HG03108 (cell line): Measurements from ENCODE around the gene PKHD1.
"Not testable (repeated sequence)": the region's sequence is repeated elsewhere in the genome, so short reads cannot be mapped to it uniquely, and the experiment has no call there.

Experiments
- ATAC-seq: cut with Tn5 transposase; IDR thresholded peaks from one replicate; pipeline ENCODE4 v1.9.1; 2021; ENCODE audit warnings: moderate library complexity; ENCODE audit not compliant: unreplicated experiment

PKHD1 gene

DNA sequence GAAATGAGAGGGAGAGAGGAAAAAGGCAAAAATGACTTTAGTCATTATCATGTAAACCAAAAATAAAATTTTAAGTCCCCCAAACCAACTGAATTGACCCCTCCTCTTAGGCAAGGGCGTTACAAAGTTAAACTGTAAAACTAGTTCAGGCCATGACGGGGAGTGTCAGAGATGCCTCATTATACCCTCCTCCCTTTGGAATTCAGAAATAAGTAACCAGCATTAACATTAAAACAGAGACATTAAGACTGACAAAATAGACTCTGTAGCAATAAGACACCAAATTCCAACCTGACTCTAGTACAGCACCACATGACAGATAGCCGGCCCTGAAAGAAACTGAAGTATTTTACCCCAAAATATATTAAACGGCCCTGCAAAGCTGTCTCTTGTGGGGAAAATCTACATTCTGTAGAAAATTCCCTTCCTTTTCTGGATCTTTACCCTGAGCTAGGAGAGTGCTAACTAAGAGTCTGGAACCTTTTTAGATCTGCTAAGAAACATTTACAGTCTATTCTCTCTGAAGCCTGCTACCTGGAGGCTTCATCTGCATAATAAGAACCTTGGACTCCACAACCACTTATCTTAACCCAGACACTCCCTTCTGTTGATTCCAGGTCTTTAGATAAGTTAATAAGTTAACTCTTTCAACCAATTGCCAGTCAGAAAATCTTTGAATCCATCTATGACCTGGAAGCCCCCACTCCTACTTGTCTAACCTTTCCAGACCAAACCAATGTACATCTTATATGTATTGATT, 150.7 kb downstream of the PKHD1 start:
- ATAC-seq: no peak

DNA sequence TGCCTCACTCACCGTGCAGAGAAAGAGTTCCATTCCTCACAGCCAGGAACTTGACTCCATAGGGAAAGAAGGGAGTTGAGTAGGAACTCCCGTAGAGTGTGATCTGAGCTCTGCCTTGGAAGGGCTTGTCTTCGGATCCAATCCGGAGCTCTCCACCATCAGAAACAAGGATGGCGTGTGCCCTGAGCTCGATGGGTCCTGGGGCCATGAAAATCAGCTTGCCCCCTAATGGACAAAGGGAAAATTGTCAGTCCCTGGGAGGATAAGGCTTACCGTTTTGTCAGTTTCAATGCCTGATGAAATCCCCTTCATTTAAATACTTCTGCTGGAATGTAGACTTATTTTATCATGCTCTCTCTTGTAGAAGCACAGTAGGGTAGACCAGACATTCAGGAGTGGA, 153.3 kb downstream of the PKHD1 start:
- ATAC-seq: no peak

DNA sequence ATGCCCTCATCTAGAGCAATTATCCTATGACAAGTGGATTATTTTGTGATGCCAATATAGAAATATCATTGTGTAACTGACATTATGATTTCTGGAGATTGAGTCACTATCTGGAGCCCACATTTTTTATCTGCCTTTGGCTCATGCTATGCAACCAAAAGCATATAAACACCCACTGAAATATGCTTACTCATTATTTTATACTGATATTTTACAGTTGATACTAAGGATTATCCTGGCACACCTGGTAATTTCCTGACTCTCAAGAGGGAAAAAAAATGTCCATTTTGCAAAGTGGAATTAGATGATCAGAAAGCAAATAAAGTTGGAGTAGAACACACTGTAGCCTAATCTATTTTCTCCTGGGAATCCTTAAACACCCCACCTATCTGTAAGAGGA, 154.5 kb downstream of the PKHD1 start:
- ATAC-seq: no peak

DNA sequence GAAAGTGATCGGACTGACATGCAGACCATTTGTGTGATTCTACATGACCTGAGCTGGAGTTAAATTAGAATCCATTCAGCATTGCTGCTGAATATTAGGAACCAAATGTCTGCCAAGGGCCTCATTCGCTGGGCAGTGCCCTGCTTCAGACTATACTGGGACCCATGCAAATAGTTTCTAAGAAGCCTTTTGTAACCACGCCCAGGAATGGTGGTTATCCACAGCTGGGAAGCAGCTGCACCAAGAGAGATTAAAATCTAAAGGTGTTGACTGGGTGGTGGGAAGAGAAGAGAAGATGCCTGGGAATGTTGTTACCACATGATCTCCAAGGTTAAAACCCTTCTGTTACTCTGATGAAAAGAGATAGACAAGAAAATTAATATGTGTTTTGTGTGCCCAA, 156.8 kb downstream of the PKHD1 start:
- no peak for ATAC-seq

DNA sequence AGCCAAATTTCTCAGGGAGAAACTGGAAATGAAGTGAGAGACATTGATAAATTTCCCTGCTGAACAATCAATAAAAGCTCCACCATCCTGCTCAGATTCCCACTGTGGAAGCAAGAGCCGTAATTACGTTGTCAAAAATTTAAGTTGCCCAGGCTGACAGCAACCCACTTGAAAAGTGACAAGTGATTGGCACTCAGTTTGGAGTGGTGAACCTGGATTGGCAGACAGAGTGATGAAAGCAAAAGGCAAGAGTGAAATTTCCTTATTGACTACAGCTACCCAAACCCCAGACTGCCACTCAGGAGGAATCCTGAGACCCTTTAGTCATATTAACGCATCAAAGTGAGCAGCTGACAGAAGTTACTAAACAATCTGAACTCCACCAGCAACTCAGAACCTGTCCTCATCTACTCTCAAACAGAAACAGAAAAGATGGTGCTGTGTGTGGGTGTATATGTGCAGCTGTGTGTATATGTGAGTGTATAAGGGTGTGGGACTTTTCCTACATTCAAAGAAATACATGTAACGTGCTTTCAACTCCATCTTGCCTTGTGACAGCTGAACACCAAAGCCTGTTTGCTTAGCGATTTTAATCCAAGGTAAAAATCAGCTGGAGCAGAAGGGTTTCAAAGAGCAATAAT, 157.4 kb downstream of the PKHD1 start:
- ATAC-seq: no peak

DNA sequence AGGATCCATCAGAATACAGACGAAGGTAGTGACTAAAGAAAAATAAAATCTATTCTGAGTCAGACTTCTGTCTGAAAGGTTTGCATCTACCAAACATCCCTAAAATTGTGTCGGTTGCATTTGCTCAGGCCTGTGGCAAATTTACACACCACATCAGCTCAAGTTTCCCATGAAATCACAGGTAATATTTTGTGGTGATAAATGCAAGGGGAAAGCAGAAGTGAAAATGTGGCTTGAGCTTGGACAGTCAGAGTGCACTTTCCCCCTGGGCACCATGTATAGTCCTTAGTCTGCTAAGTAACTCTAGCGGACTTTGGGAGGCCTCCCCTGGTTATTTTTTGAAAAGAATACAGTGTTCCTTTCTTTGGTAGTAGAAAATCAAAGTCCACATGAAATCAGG, 159.1 kb downstream of the PKHD1 start:
- peak; percentile 72 for ATAC-seq

DNA sequence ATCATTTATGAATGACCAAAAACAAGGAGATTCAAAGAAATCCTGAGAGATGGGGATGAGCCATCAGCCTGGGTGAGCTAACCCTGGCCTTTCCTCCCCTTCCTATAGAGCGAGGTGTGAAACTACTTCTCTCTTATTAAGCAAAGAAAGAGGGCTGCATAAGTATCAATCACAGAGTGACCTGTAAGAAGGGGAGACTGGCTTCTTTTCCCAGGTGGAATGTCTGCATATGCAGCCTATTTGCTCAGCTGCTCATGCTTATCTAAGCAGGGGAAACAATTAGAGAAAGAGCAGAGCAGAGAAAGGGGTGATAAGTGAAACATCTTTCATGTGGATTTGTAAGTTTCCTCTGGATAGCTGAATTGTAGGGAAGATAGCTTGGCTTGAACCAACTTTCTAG, 160.0 kb downstream of the PKHD1 start:
- ATAC-seq: no peak

DNA sequence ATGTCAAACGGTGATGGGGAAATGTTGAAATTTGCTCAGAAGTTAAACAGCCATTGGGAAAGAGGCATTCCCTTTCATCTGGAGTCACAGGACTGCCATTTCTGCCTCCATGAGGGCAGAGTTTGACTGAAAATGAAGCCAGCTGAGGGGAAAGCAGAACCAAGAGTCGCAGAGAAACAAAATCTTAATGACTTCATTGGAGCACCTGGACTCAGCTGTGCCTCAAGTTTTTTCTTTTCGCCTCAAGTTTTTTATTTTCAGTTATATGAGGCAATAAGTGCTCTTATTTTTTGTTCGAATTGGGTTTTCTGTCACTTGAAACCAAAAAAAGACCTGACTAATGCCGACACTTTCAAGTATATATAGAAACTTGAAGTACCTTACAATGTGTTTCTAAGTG, 161.3 kb downstream of the PKHD1 start:
- no peak for ATAC-seq

DNA sequence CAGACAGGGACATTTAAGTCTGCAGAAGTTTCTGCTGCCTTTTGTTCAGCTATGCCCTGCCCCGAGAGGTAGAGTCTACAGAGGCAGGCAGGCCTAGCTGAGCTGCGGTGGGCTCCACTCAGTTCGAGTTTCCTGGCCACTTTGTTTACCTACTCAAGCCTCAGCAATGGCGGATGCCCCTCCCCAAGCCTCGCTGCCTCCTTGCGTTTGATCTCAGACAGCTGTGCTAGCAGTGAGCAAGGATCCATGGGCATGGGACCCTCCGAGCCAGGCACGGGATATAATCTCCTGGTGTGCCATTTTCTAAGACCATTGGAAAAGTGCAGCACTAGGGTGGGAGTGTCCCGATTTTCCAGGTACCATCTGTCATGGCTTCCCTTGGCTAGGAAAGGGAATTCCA, 164.9 kb downstream of the PKHD1 start:
- ATAC-seq: not testable (repeated sequence)

DNA sequence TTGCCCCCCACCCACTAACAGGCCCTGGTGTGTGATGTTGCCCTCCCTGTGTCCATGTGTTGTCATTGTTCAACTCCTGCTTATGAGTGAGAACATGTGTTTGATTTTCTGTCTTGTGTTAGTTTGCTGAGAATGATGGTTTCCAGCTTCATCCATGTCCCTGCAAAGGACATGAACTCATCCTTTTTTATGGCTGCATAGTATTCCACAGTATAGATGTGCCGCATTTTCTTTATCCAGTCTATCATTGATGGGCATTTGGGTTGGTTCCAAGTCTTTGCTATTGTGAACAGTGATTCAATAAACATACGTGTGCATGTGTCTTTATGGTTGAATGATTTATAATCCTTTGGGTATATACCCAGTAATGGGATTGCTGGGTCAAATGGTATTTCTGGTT, 169.1 kb downstream of the PKHD1 start:
- ATAC-seq: not testable (repeated sequence)

DNA sequence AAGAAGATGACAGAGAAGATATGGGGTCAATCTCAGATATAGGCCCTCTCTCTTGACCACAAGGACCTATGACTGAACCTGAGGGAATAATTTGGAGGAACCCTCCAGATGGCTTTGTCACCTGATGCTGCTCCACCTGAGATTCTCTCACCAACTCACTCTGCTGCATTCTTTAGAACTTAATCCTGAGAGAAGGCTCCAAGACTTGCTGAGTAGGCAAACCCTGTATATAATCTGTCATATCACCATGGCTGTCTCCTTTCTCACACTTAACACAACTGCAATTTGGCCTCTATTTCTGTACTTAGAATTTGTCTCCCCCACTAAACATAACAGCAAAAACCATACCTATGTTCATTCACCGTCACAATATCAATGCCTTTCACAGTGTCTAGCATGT, 172.3 kb downstream of the PKHD1 start:
- no peak for ATAC-seq

DNA sequence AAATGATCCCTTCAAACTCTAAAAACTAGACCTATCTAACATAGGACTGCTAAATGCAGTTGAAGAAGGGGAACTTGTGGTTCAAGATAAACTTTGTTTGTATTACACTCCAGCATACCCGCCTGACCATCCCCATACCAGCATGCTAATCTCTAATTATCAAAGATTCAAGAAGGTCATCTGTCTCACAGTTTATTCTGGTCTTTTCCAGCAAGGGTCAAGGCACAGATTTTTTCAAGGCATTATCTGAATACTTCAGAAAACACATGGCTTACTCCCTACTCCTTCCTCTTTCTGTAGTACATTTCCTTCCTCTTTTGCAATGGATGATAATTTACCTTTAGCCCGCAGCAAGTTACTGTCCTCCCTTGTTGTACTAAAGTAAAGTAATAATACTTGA, 174.1 kb downstream of the PKHD1 start:
- ATAC-seq: no peak

DNA sequence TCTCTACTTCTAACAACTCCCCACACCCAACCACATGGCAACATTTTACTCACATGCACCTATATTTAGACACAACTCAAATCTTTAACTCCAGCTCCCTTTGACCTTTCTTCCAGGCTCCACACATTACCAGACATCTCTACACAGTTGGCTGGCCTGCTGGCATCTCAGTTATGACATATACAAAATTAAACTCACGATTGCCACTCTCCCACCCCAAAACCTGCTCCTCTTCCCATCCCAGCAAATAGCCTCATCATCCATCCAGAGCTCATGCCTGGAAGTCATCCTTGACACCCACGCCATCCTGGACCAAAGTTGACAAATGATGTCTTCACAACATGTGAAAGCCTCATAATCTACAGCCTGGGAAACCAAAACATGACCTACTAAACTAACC, 176.6 kb downstream of the PKHD1 start:
- no peak for ATAC-seq

DNA sequence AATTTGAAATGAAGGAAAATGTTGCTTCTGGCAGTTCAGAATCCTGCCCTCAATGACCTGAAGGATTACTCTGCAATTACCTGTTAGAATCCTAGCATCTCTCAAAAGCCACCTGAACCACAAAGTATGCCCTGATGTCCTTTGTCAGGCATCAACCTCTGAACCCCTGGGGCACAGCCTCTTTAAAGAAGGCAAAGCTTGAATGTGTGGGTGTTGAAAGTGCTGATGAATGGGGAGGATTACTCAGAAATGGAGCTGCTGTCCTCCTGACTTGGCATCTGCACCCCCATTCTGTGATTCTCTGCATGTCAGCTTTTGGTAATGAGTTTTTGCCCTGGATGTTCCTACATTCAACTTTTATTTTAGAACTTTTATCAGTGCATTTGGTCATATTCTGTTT, 179.2 kb downstream of the PKHD1 start:
- ATAC-seq: no peak

DNA sequence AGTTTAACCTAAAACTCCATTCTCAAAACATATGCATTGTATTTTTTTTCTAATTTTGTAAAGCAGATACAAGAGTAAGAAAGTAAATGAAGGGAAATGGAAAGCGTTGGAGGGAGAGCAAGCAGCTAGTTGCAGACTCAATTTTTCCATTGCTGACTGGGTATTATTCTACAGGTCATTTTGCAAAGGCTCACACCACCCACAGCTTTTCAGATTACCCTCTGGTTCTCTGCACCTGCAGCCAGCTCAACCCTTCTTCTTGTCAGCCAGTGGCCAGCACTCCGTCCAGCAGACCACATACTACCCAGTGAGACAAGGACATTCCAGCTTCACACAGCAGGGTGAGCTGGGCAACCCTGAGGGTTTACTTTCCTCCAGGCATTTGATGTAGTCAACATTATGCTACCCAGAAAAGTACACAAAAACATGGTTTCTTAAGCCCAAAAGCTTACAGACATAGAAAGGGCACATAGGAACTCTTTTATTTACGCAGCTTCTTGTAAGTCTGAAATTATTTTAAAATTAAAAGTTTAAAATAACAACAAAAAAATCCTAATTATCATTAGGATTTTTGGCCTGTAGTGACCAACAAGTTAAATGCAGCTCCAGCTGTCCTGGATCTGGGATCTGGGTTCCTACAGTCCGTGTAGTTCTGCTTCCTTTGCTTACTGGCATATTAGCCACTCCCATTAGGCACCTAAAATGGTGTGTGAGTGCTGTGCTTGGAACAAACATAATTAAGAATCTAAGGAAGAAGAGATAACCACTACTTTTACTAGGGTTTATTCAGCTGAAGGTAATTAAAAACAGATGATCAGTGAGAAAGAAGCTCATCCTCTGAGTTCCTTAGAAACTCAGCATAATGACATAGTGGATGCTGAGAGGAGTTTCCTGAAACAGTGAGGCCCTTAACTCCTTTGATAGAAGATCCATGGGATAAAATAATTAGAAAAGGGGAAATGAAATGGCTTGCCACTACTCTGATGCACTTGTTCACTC, 185.3 kb downstream of the PKHD1 start:
- ATAC-seq: no peak

DNA sequence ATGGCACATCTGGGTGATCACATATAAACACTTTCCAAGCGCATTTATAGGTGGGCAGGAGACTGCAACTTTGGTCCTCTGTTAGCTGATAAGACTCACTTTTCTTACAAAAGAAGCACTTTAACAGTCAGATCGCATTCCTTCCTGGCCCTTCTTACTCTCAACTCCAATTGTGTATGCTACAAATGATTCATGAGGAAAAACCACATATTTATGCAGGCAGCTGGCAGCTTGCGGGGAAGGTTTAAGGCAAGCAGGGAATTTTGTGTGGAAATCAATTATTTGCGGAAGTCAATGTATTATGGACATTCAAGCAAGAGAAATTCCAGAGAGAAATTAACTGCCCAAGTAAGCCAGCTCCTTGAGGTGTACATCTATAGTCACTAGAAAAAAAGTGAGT, 194.0 kb downstream of the PKHD1 start:
- ATAC-seq: no peak

DNA sequence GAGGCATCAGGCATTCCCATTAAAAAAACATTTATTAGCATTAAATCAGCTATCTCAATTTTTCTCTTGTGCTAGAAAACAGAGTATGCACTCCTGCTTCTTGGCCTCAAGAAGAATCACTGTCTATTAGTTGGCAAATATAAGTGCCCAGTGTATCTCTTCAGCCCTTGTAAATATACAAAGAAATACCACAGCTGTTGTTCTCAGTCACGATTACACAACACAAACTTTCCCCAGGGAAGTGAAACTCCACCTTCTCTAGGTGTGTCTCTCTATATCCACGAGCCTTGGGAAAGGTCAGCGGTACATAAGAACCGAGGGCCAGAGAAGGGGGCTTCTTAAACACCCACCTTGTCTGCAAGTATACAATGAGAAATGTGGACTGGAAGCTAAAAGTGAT, 194.7 kb downstream of the PKHD1 start:
- ATAC-seq: no peak

DNA sequence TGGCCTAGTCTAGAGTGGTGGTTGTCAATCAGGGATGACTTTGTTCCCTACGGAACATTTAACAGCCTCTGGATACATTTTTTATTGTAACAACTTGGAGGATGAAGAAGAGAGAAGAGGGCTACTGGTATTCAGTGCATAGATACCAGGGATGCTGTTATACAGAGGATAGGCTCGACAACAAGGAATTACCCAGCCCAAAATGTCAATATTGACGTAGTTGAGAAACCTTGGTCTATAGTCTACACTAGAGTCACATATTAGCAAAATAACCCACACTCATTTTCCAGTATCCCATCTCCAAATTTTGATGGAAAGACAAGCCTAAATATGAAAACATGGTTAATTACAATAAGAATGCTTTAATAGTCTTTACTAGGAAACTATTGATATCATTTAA, 195.1 kb downstream of the PKHD1 start:
- no peak for ATAC-seq

DNA sequence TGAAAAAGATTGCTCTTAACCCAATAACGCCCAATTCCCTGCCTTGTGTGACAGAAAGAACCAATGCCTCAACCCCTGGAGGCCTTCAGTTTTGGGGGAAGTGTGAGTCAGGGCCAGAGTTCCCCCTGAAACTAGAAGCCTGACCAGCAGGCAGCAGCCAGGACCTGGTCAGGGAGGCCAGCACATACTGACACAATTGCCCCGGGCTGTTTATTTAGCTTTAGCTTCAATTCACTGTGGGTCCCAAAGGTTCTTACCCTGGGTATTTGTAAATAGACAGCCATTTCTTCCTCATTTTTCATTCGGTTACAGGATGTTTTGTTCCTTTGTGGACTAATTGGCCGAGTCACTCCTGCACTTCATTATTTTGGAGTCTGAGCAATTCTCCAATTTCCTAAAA, 195.6 kb downstream of the PKHD1 start:
- ATAC-seq: no peak

DNA sequence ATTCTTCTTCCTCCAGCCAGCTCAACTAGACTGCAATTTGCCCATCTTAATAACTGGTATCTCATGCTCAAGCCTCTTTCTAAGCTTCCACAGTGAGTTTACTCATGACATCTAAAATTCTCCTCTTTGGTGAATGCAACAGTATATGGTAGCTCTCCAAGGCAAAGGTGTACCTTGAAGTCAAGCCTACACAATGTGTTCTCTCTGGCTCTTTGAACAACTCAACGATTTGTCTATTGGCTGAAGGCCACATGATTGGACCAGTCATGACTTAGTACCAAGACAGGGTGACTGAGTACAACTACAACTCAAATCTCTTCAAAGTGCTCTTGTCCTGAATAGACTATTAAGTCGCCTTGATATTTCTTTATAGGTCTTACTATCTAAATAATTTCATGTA, 199.6 kb downstream of the PKHD1 start:
- no peak for ATAC-seq

DNA sequence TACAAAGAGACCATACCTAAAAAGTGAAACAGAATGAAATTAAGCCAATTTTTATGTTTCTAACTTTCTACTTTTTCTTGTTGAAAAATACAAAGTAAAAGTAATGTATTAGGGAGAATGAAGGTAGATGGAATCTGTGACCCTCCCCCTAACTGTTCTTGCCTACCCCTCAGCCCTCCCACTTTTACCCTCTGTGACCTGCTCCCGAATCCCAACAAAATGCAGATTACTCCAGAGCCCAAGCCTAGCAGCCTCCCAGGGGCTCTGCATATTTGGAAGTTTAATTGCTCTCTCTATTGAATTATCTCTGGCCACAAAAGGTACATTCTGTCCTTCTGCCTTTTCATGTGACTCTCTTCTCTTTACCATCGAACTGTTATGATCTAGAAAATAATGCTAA, 201.5 kb downstream of the PKHD1 start:
- ATAC-seq: no peak
